ENCODE measurements around the gene GRHL1. TPM values are rescaled to one million over a fixed set of nuclear protein-coding genes. Genes with fewer than 3 reads are reported as not detected.

Gene GRHL1
- total and polyA plus RNA-seq, 9 donors, result 0.18 to 2.4 (median 0.63) TPM; not detected in 1

- DNase-seq, result peak in 3 of 5 donors; percentile 25 to 48 (median 35)
- intact Hi-C loops (cut with DNase I), result loop anchor here in 1 of 4 donors (5.0 kb wide), 1 partner anchor 693 kb away; no protein-coding TSS in a partner anchor
- Histone ChIP-seq H3K36me3 (no peaks in the 10 kb centered on the region), H3K27ac (no peak overlapping the region), H3K27me3 (no peaks in the 10 kb centered on the region), H3K4me3 (peak overlapping the region; percentile 58), H3K9me3 (no peaks in the 10 kb centered on the region), H3K4me1 (ENCODE audit: insufficient read depth) (no peaks in the 10 kb centered on the region)
- no peak for TF ChIP-seq EP300 (IDR thresholded peaks at IDR 0.05)
- TF ChIP-seq CTCF (IDR thresholded peaks at IDR 0.05), result no peak
- no peak for TF ChIP-seq POLR2A (IDR thresholded peaks at IDR 0.05)
- WGBS, 3 donors, result 8 to 9% (median 9%) methylated on average over 69 to 76 of the region's 76 CpGs
Observed at GRCh38 chr2:9950521-9951271, 797 bp upstream of the GRHL1 start.

- TF ChIP-seq EP300 (IDR thresholded peaks at IDR 0.05), result no peak
- no peak for TF ChIP-seq CTCF (IDR thresholded peaks at IDR 0.05)
- TF ChIP-seq POLR2A (IDR thresholded peaks at IDR 0.05), result no peak
- H3K27ac ChIP-seq, result no peak overlapping the region
- intact Hi-C loops (cut with DNase I), result loop anchor here in 1 of 4 donors (5.0 kb wide), 1 partner anchor 694 kb away; no protein-coding TSS in a partner anchor
- H3K9me3 ChIP-seq, result no peaks in the 10 kb centered on the region
- H3K4me1 ChIP-seq (ENCODE audit: insufficient read depth), result no peaks in the 10 kb centered on the region
- no peaks in the 10 kb centered on the region for H3K36me3 ChIP-seq
- H3K4me3 ChIP-seq, result peak overlapping the region; percentile 58
- DNase-seq, result no peak
- no peaks in the 10 kb centered on the region for H3K27me3 ChIP-seq
- 0 to 1% (median 0%) methylated on average over 33 to 38 of the region's 47 CpGs for WGBS, 3 donors
Observed at GRCh38 chr2:9951272-9951521, 296 bp upstream of the GRHL1 start.

GRCh38 chr2:9952286-9952737 is 819 bp downstream of the GRHL1 start:
- no peak overlapping the region for H3K27ac ChIP-seq
- H3K4me3 ChIP-seq, result peak overlapping the region; percentile 58
- no peaks in the 10 kb centered on the region for H3K9me3 ChIP-seq
- H3K36me3 ChIP-seq, result no peaks in the 10 kb centered on the region
- TF ChIP-seq EP300 (IDR thresholded peaks at IDR 0.05) (no peak), CTCF (IDR thresholded peaks at IDR 0.05) (no peak), POLR2A (IDR thresholded peaks at IDR 0.05) (no peak)
- DNase-seq, result no peak
- WGBS, 3 donors, result 16 to 24% (median 21%) methylated on average over 15 of the region's 15 CpGs
- H3K4me1 ChIP-seq (ENCODE audit: insufficient read depth), result no peaks in the 10 kb centered on the region
- intact Hi-C loops (cut with DNase I), result loop anchor here in 1 of 4 donors (5.0 kb wide), 1 partner anchor 695 kb away; no protein-coding TSS in a partner anchor
- no peaks in the 10 kb centered on the region for H3K27me3 ChIP-seq

GRCh38 chr2:9952856-9953503 is 1.5 kb downstream of the GRHL1 start:
- H3K4me3 ChIP-seq, result no peak overlapping the region
- no peak for TF ChIP-seq POLR2A (IDR thresholded peaks at IDR 0.05)
- TF ChIP-seq EP300 (IDR thresholded peaks at IDR 0.05), result no peak
- no peaks in the 10 kb centered on the region for H3K9me3 ChIP-seq
- H3K27me3 ChIP-seq, result no peaks in the 10 kb centered on the region
- no peaks in the 10 kb centered on the region for H3K36me3 ChIP-seq
- whole genome bisulfite sequencing, 3 donors, result 83 to 91% (median 87%) methylated on average over 8 of the region's 8 CpGs
- DNase-seq, result no peak
- intact Hi-C loops (cut with DNase I), result loop anchor here in 1 of 4 donors (5.0 kb wide), 1 partner anchor 696 kb away; no protein-coding TSS in a partner anchor
- H3K4me1 ChIP-seq (ENCODE audit: insufficient read depth), result no peaks in the 10 kb centered on the region
- H3K27ac ChIP-seq, result no peak overlapping the region

All from ovary (tissue), 9 donors.